IMR-90 (cell line): ENCODE measurements around the gene TTLL11. TPM values are rescaled to one million over a fixed set of nuclear protein-coding genes. Genes with fewer than 3 reads are reported as not detected.

Experiments used
- ATAC-seq: fragments of 200-7000 bp; cut with Tn5 transposase; 2 replicates; pipeline ENCODE4 v1.9.1; 2020; ENCODE audit warnings: low read depth, mild to moderate bottlenecking, moderate library complexity
- BruUV-seq: library from RNA; stranded (reverse); fragments of 400-500 nt; replicated peaks from 2 replicates; lab custom pipeline; 2021; lab: Mats Ljungman, UMichigan
- CTCF ChIA-PET: fragments of 300-600 bp; formaldehyde crosslinking; extraction: SDS; loops from one replicate; lab custom pipeline; 2021; ENCODE audit warnings: antibody characterized with exemption; lab: Yijun Ruan, JAX
- POLR2A ChIA-PET: fragments of 300-600 bp; sonication (Branson Sonifier 250); formaldehyde crosslinking; loops from one replicate; lab custom pipeline; 2022; ENCODE audit warnings: antibody characterized with exemption; ENCODE audit not compliant: unreplicated experiment; lab: Charles Lee
- DNase-seq: peaks from one replicate; pipeline ENCODE4 v3.0.0; 2013
- H2AFZ ChIP-seq: replicated peaks from 2 replicates; pipeline ENCODE3; 2013; ENCODE audit warnings: low read length, mild to moderate bottlenecking; ENCODE audit not compliant: poor library complexity
- H2AK5ac ChIP-seq: 2 replicates; pipeline ENCODE4 v1.6.1; 2013; ENCODE audit warnings: low read depth, low read length, inconsistent platforms
- H2AK9ac ChIP-seq: replicated peaks from 2 replicates; pipeline ENCODE3; 2013; ENCODE audit warnings: mild to moderate bottlenecking, low read depth, low read length, moderate library complexity; ENCODE audit not compliant: poor library complexity
- H2BK120ac ChIP-seq: 2 replicates; pipeline ENCODE4 v1.6.1; 2013; ENCODE audit warnings: low read depth, low read length, inconsistent platforms
- H2BK15ac ChIP-seq: 3 replicates; pipeline ENCODE4 v1.6.1; 2013; ENCODE audit warnings: low read depth, low read length, inconsistent platforms
- H2BK20ac ChIP-seq: 2 replicates; pipeline ENCODE4 v1.6.1; 2013; ENCODE audit warnings: low read depth, mild to moderate bottlenecking, inconsistent platforms, low read length, moderate library complexity
- H2BK5ac ChIP-seq: 2 replicates; pipeline ENCODE4 v1.6.1; 2013; ENCODE audit warnings: mild to moderate bottlenecking, low read depth, low read length, inconsistent platforms; ENCODE audit not compliant: poor library complexity, severe bottlenecking
- H3K14ac ChIP-seq: replicated peaks from 2 replicates; pipeline ENCODE4 v1.6.1; 2013; ENCODE audit warnings: low read depth, low read length, inconsistent platforms
- H3K18ac ChIP-seq: 2 replicates; pipeline ENCODE4 v1.6.1; 2013; ENCODE audit warnings: low read depth, low read length, control low read depth
- H3K23ac ChIP-seq: 2 replicates; pipeline ENCODE4 v1.6.1; 2013; ENCODE audit warnings: low read depth, low read length, inconsistent platforms
- H3K27ac ChIP-seq: 2 replicates; pipeline ENCODE4 v1.5.1; 2013; ENCODE audit warnings: mild to moderate bottlenecking, control low read depth, low read length; ENCODE audit not compliant: insufficient read depth
- H3K27me3 ChIP-seq: 2 replicates; pipeline ENCODE4 v1.6.1; 2013; ENCODE audit warnings: low read length; ENCODE audit not compliant: control insufficient read depth, insufficient read depth
- H3K36me3 ChIP-seq: 2 replicates; pipeline ENCODE4 v1.6.1; 2013; ENCODE audit warnings: low read length, mixed read lengths; ENCODE audit not compliant: control insufficient read depth, insufficient read depth
- H3K4ac ChIP-seq: 2 replicates; pipeline ENCODE4 v1.6.1; 2013; ENCODE audit warnings: low read depth, low read length, inconsistent platforms
- H3K4me1 ChIP-seq: 2 replicates; pipeline ENCODE4 v1.6.1; 2013; ENCODE audit warnings: low read length, mixed read lengths; ENCODE audit not compliant: control insufficient read depth, insufficient read depth
- H3K4me2 ChIP-seq: 2 replicates; pipeline ENCODE4 v1.6.1; 2013; ENCODE audit warnings: low read depth, mild to moderate bottlenecking, control low read depth, low read length, moderate library complexity
- H3K4me3 ChIP-seq: 2 replicates; pipeline ENCODE4 v1.5.1; 2013; ENCODE audit warnings: low read depth, mild to moderate bottlenecking, control low read depth, low read length, moderate library complexity; ENCODE audit not compliant: insufficient read depth
- H3K56ac ChIP-seq: 2 replicates; pipeline ENCODE4 v1.6.1; 2013; ENCODE audit warnings: low read length, inconsistent platforms; ENCODE audit not compliant: insufficient read depth; ENCODE audit errors: extremely low read depth
- H3K79me1 ChIP-seq, 2 experiments: 2 replicates each; pipeline ENCODE4 v1.6.1; 2013; ENCODE audit warnings: low read length in 2 of 2, inconsistent platforms in 1 of 2, low read depth in 1 of 2
- H3K9ac ChIP-seq: 2 replicates; pipeline ENCODE4 v1.6.1; 2013; ENCODE audit warnings: low read depth, low read length, control low read depth
- H3K9me1 ChIP-seq: 2 replicates; pipeline ENCODE4 v1.6.1; 2013; ENCODE audit warnings: low read length, inconsistent platforms; ENCODE audit not compliant: insufficient read depth
- H3K9me3 ChIP-seq: 2 replicates; pipeline ENCODE4 v1.6.1; 2013; ENCODE audit warnings: low read length; ENCODE audit not compliant: control insufficient read depth, insufficient read depth
- H4K20me1 ChIP-seq: 2 replicates; pipeline ENCODE4 v1.6.1; 2013; ENCODE audit warnings: low read length, inconsistent platforms; ENCODE audit not compliant: insufficient read depth
- H4K5ac ChIP-seq: 2 replicates; pipeline ENCODE4 v1.6.1; 2013; ENCODE audit warnings: mild to moderate bottlenecking, low read depth, low read length, control low read depth
- H4K8ac ChIP-seq, 2 experiments: 2 replicates each; pipeline ENCODE4 v1.6.1; 2013; ENCODE audit warnings: low read depth in 2 of 2, low read length in 2 of 2, control low read depth in 1 of 2, inconsistent platforms in 1 of 2
- H4K91ac ChIP-seq: 2 replicates; pipeline ENCODE4 v1.6.1; 2013; ENCODE audit warnings: low read depth, low read length, inconsistent platforms; ENCODE audit not compliant: insufficient read depth
- BHLHE40 ChIP-seq: fragments of 150-350 bp; IDR thresholded peaks from 2 replicates; pipeline ENCODE4 v1.6.1; 2016; ENCODE audit warnings: mild to moderate bottlenecking, low read depth, low read length
- FOS ChIP-seq: fragments of 150-350 bp; IDR thresholded peaks from 2 replicates; pipeline ENCODE4 v1.6.1; 2016; ENCODE audit warnings: low read depth, low read length
- MAFK ChIP-seq: IDR thresholded peaks from 2 replicates; pipeline ENCODE4 v1.6.1; 2012; ENCODE audit warnings: low read depth, low read length, improper control_type of control experiment
- RAD21 ChIP-seq: IDR thresholded peaks from 2 replicates; pipeline ENCODE4 v1.6.1; 2012; ENCODE audit warnings: low read length, improper control_type of control experiment
- WGBS, 2 experiments: methylation state at CpG; one replicate each; pipeline versions ENCODE4 v1.1.5 to v1.1.7; 2013; ENCODE audit warnings: missing lambda C conversion rate in 2 of 2; ENCODE audit not compliant: insufficient read length in 1 of 2; ENCODE audit errors: extremely low coverage in 2 of 2; 5-methylcytosine and 5-hydroxymethylcytosine counted together
- dilution Hi-C: fragments of 300-500 bp; cut with HindIII; formaldehyde crosslinking; loops from one replicate; pipeline ENCODE4 v1.14.3; 2018; ENCODE audit warnings: low sequenced_read_pairs; ENCODE audit not compliant: unreplicated experiment
- in situ Hi-C: fragments of 300-500 bp; cut with MboI; formaldehyde crosslinking; loops from 3 replicates; pipeline ENCODE4 v1.14.3; 2019; ENCODE audit warnings: low sequenced_read_pairs, inconsistent platforms, mixed read lengths
- intact Hi-C: fragments of 100-400 bp; cut with micrococcal nuclease; formaldehyde crosslinking; loops from 2 replicates; pipeline ENCODE4 v1.10.0; 2022
- polyA plus RNA-seq, 3 experiments: library from polyadenylated mRNA; depleted of rRNA; stranded (reverse); fragments of >200 nt; gene quantifications; 2 replicates each; pipeline ENCODE4 v1.2.3, GENCODE V29; 2012; ENCODE audit warnings: low replicate concordance in 1 of 3
- total RNA-seq: library from RNA; depleted of rRNA; stranded (reverse); fragments of >200 nt; gene quantifications from 2 replicates; pipeline ENCODE4 v1.2.3, GENCODE V29; 2012

Gene TTLL11
- total and polyA plus RNA-seq, 2 of the 4 experiments (the other 2 are of a cell fraction): 2.0 to 4.6 TPM

DNA sequence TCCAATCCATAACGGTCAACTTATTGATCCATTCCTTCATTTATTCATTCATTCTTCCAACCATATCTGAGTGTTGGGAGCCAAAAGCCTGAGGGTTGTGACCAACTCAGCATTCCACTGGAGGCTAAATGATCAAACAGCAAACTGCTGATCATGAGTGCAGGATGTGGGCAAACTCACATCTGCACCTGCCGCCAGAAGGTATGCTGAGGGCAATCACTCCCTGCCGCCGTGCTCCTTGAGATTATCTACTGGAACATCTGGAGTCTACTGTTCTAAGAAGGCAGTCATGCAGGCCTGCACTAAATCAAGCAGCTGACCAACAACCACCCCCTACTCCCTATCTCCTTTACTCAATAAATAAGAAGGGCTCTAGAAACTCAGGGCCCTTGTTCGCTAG lies 184.0 kb downstream of the TTLL11 start:
- Histone ChIP-seq H2AFZ (no peak overlapping the region), H3K9me3 (no peaks in the 10 kb centered on the region), H2AK9ac (no peak overlapping the region), H3K9me1 (no peaks in the 10 kb centered on the region), H3K23ac (no peak overlapping the region), H4K8ac (no peak overlapping the region), H2AK5ac (no peak overlapping the region), H3K4ac (no peak overlapping the region), H4K20me1 (no peaks in the 10 kb centered on the region), H3K27ac (no peak overlapping the region), H2BK5ac (no peak overlapping the region), H4K5ac (no peak overlapping the region), H3K27me3 (no peaks in the 10 kb centered on the region), H3K18ac (no peak overlapping the region), H3K4me2 (no peak overlapping the region), H3K79me1 (no peaks in the 10 kb centered on the region), H3K14ac (no peak overlapping the region), H2BK120ac (no peak overlapping the region), H3K4me1 (peaks cover 7% of the 10 kb centered on the region), H4K91ac (no peak overlapping the region), H2BK20ac (no peak overlapping the region), H3K56ac (no peak overlapping the region), H3K9ac (no peak overlapping the region), H3K4me3 (no peak overlapping the region), H3K36me3 (no peaks in the 10 kb centered on the region), H2BK15ac (no peak overlapping the region)
- in situ Hi-C loops: no loop called here
- TF ChIP-seq RAD21 (no peak), MAFK (no peak), BHLHE40 (no peak), FOS (no peak)
- intact Hi-C loops: no loop called here
- dilution Hi-C loops: no loop called here
- DNase-seq (no peak), ATAC-seq (no peak)
- 80% methylated on average over 1 of the region's 5 CpGs; no CpG with 5 or more reads in 1 of the 2 experiments for WGBS, 2 experiments
- ChIA-PET CTCF (no interaction called here), POLR2A (no interaction called here)
- BruUV-seq: no TSS peak
